ENCODE measurements around the gene IQCH.
"Not testable (repeated sequence)": the region's sequence is repeated elsewhere in the genome, so short reads cannot be mapped to it uniquely, and the experiment has no call there.

IQCH gene

DNA sequence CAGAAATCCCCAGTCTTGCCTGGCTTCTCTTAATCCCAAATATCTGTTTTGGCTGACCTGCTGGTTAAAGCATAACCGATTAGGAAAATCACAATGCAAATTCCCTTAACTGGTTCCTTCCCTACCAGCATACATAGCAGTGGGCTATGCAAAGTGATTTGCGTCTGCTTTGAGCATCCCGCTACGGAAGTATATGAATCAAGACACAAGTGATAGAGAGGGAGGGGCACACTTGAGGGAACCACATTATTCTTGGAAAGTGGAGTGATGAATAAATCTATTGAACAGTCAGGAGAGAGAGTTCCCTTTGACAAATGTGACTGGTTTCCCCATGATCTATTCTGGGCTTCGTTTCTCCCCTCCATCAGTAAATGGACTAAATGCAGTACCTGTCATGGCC, 146.8 kb downstream of the IQCH start:
- DNase-seq = no peak

DNA sequence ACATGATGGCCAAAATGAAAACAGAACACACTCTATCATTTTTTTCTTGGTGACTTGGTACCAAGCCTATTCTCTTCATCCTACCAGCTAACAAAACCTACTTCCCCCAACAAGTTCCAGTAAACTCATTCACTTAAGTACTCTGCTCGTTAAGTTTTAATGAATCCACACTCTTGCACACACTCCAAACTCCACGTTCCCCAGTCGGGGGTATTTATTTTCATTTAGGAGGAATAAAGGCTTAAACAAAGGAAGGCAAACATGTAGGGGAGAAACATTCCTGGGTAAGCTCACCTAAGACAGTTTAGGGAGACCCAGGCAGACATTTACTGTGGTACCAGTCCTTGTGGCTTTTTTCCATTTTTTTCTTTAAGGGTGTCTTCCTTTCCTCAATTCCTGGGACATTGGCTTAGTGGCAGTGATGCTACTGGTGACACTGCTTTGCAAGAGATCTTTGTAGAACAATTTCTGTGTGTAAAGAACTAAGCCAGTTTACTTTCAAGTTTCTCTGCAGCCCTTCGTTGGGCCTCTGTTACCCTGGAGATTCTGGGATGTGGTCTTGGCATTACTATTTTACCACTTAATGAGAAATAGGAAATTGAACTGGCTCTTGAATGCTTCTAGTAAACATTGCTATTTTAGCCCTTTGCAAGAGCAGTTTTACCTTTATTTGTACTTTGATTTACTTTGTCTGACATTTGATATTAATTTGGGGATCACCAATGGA, 149.0 kb downstream of the IQCH start:
- DNase-seq = no peak

DNA sequence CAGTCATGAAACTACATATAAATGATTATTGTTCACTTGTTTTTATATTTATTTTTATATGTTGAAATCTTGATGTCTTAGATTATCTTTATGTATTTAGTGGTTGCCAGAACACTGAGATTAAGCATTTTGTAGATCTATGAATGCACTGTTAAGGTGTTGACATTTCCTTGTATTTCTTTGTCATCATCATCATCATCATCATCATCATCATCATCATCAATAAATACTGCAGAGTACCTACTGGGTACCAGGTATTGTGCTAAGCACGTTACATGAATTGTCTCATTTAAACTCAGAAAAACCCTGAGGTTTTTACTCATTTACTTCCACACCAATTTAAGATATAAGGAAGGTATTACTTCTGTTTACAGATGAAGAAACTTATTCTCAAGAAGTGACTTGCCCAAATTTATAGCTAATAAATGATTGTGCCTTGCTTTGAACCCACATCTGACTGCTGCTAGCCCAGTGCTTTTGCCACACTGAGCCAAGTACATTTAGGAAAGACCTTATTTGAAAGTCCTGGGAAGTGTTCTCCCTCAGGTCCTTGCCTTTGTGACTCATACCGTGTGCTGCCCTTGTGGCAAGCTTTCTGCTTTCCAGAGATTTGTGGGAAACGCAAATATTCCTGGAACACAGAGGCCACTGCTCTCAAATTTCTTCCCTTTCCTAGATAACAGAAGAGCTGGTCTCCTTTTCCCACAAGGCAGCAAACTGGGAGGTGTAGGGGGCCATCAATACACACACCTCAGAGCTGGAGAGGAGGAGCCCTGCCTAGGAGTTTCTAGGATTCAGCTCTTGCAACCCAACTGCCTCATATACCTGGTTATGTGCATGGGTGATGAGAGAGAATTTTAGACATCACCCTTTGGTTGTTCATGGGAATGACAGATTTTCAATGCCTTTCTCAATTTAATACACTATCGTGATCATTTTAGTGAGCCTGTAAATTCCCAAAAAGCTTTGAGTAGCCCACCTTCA, 150.9 kb downstream of the IQCH start:
- DNase-seq = no peak

DNA sequence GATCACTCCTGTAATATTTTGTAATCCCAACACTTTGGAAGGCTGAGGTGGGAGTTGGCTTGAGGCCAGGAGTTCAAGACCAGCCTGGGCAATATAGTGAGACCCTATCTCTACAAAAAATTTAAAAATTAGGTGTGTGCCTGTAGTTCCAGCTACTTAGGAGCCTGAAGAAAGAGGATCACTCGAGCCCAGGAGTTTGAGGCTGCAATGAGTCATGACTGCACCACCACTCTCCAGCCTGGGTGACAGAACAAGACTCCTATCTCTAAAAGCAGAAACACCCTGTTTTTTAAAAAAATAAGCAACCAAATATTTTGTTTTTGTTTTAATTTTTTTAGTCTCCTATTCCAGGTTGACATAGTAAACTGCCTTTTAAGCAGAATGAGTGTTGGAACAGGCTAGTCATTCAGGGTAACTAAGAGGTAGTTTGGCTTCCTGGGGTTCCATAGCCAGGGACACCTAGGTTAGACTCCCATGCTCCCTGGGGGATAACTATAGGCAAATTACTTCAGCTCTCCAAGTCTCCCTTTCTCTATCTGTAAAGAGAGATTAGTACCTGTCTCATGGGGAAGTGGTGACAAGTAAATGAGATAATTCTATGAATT, 151.8 kb downstream of the IQCH start:
- no peak for DNase-seq

DNA sequence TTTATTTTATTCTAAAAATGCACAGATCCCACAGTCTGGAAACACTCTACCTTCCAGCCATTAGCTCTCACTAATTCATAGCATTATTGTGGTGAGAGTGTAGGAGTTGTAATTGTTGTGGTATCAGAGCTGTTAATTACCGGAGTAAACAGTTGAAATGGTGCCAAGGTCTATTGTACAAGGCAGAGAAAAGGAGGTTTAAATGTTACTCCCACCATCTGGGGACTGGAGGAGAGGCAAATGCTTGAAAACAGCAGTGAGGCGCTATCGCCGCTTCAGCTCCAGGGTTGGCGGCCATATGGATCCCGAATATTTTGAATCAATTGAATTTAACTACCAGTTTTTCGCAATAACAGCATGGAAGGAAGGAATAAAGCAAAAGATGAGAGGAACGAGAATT, 153.2 kb downstream of the IQCH start:
- no peak for DNase-seq

DNA sequence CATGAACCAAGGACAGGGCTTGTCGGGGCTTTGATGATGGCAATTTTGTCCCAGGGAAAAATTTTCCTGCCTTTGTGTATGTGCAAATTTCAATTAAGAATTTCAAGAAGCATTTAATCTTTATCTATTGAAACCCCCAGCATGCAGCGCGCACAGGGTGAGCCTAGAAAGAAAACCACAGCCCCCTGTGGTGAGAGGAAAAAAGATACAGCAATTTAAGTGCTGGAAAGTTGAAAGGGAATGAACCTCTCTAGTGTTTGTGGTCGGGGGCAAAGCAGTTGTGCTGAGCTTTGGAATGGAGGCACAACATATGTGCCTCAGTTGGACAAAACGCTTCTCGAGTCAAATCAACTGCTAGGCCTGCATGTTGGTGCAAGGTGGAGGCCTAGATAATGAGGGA, 154.6 kb downstream of the IQCH start:
- no peak for DNase-seq

DNA sequence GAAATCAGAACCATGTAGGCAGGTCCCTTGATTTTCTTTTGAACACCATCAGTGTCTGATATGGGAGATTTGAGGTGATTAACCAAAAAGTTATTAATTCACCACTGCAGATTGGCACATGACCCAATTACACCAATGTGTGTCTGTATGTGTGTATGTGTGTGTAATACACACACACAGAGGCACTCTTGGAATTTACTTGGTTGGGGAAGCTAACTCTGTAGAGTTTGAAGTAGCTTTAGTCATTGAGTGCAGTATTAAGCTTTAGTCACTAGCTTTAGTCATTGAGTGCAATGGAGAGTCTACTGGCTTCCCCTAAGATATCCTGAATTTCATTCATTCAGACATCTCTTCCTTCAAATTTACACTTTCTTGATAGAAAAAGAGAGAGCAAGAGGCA, 156.9 kb downstream of the IQCH start:
- DNase-seq = no peak

DNA sequence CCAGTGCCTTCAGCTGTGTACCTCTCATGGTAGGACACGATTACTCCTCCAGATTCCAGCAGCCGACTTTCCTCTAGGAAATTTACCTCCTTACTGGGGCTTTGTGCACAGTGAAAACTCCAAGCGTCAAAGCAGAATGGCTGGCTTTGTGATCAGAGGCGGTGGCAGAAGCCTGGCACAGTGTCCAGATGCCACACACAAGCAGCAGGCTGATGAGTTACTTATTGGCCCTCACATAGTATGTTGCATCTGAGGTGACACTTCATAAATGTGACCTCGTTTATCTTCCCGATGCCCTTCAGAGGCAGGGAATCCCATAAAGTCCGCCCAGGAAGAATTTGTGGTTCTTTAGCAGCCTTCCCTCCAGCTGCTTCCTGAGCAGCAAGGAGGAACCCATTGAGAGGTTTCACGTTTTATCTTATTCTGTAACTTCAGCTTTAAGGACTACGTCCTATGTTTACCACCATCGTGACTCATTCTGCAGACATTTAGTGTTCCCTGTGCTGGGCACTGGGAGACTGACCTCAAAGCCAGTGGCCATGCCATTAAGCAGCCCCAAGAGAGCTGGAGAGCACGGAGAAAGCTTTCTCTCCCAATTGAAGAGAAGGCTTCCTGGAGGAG, 159.3 kb downstream of the IQCH start:
- no peak for DNase-seq

DNA sequence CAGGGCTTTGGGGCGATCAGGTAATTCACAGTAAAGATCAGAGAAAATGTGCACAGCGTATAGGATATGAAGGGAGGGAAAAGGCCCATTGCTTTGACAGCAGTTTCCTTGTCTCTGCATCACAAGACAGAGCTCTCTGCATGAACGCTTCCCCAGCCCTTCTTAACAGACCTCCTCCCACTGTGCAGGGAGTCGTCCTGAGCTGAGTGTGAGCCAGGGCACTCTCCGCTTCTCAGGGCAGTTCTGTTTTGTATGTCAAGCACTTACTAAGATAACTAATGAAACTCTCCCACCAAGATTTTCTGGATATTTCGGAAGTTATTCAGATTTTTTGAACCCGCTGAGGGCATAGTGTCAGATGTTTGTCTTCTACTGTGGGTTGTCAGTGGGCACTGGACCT, 160.6 kb downstream of the IQCH start:
- DNase-seq = no peak

DNA sequence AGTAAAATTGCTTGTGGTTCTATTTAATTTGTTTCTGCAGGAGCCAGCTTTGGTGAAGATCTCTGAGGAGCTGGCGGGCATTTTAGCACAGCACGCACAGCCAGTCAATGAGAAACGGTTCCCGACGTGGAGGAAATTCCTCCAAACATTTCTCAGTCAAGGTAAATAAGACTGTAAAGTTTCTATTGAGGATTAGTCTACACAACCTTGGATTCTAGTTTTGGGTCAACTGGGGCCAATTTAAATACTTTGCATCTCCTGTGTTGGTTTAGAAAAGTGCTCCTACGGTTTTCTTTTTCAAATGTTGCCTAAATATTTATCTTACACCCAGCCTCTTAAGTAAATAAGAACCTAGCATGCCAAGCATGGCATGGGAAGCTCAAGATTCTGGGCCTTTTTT, 162.3 kb downstream of the IQCH start:
- no peak for DNase-seq

DNA sequence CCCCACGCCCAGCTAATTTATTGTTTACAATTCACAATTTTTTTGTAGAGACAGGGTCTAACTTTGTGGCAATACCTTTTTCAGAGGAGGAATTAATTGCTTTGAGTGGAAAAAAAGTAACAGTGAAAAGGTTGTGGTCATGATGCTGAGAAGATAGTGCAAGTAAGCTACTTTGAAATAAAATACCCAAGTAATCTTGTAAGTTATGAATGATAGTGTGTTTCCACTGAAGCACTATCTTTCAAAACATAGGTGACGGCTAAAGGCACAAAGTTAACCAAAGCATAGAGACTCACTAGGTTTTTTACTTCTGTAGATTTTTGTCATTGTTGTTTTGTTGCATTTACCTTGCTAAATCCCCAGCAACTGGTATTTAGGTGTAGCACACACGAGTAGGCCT, 165.1 kb downstream of the IQCH start:
- no peak for DNase-seq

DNA sequence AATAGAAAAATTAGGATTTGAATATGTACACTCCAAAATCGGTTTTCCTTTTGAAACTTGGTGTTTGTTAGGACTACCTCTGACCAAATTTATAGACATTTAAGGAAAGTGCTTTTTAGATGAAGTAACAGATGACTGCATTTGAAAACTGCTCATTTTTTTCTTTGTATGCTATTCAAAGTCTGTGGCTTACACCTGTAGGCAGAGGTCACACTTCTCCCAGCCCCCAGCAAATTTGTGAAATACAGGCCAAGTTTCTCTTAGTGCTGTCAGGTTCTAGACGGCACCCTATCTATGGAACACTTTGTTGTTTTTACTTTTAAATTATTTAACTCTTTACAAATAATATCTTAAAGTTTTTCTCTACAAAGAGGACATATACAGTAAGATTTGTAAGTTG, 165.6 kb downstream of the IQCH start:
- no peak for DNase-seq

DNA sequence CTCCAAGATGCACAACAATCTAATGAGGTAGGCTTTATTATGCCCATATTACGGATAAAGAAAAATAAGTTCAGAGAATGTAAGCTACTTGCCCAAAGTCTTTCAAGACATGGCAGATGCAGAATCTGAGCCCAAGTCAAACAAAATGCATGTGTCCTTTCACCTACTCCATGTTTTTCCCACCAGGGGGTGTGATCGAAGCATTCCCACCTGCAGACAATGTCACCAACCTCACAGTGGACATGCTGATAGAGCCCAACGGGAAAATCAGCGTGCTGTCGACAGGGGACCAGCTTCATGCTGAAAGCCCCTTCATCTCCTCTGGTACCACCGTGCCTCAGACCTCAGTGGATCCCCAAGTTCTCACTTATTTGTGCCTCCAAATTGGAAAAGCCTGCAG, 166.5 kb downstream of the IQCH start:
- no peak for DNase-seq

DNA sequence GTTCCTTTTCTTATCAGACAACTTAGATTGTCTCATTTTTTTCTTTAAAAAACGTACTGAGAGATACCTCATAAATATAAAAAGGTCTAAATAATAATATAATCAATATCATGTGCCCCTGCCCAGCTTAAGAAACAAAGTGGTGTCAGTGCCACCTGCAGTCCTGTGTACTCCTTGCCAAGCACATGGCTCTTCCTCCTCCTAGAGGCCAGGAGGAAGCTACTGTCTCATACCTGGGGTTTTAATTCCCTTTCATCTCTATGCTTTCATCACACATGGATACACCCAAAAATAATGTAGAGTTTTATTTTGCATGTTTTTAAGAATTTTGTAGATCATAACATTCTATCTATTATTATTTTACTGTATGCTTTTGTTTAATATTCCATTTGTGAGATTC, 167.7 kb downstream of the IQCH start:
- no peak for DNase-seq

DNA sequence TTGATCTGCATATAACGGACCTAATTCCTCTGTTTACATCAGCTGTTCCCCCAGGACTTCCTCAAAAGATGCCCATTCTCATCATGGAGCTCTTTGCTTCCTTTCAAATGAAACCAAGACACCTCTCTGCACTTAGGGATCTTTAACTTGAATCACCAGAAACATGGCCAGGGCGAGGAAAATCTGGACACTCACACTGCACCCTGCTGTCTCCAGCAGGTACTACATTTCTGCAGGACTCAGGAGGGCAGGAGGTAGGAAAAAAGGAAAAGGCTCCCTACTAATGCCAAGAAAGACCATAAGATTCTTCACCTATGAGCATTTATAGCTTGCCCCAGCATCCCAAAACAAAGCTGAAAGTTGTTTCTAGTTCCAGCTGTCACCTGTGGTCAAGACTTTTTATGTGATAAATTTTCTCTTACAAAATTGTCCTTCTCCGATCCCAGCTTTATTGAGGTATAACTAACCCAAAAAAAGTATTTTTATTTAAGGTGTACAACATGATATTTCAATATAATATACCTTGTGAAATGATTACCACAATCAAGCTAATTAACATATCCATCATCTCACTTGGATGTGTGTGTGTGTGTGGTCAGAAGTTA, 179.0 kb downstream of the IQCH start:
- peak; percentile 56 for DNase-seq

DNA sequence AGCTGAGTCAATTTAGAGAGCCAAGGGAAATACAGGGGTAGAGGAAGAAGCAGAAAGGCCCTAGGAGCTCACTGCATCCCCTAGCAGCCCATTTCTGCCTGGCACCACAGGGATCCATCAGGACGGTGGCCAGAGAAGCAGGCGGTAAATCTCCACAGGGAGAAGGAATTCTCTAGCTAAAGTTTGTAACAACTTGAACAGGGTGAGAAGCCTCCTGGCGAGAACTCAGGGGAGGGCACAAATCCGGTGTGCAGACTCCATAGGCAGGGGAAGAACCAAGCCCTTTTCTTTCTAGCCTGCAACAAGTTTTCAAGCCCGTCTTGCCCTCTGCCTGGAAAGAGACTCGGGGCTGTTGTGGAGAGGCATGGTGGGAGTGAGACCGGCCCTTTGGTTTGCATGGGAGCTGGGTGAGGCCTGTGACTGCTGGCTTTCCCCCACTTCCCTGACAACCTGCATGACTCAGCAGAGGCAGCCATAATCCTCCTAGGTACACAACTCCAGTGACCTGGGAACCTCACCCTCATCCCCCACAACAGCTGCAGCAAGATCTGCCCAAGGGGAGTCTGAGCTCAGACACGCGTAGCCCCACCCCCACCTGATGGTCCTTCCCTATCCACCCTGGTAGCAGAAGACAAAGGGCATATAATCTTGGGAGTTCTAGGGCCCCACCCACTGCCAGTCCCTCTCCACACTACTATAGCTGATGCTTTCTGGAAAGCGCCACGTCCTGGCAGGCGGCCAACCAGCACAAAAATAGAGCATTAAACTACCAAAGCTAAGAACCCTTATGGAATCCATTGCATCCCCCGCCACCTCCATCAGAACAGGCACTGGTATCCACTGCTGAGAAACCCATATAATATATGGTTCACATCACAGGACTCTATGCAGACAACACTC, 182.0 kb downstream of the IQCH start:
- not testable (repeated sequence) for DNase-seq

DNA sequence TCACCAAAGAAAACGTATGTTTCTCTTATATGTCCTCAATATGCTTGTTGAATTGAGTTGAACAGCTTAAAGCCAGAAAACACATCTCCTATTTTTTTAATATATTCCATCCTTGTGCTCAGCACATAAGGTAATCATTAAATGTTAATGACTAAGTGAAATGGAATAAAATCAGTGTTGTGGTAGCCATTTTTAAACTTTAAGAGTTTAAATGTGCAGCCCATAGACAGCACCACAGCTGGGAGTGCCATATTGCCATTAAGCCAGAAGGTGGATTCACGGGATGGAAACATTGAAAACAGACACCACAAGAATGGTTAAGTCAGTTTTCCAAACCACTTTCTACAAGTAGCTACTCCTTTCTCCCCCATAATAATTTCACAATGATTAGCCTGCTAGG, 189.5 kb downstream of the IQCH start:
- no peak for DNase-seq

DNA sequence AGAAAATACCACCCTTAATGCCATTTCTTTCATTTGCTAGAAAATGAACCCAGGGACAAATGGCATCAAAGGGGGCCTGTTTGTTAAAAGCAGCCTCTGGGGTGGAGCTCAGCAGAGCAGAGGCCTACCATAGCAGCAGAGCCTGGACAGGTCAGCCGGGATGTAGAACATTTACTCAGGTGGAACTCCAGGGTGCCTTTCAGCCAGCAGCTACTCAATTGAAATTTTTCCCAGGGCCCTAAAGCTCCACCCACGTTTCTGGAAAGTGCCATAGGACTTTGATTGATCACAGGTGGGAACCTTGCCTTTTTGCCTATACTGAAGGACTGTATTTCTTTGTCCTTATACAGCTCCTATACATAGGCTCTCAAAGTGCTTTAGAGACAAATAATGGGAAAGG, 191.9 kb downstream of the IQCH start:
- DNase-seq = no peak

DNA sequence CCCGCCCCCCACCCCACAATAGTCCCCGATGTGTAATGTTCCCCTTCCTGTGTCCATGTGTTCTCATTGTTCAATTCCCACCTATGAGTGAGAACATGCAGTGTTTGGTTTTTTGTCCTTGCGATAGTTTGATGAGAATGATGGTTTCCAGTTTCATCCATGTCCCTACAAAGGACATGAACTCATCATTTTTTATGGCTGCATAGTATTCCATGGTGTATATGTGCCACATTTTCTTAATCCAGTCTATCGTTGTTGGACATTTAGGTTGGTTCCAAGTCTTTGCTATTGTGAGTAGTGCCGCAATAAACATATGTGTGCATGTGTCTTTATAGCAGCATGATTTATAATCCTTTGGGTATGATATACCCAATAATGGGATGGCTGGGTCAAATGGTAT, 193.8 kb downstream of the IQCH start:
- DNase-seq = not testable (repeated sequence)

DNA sequence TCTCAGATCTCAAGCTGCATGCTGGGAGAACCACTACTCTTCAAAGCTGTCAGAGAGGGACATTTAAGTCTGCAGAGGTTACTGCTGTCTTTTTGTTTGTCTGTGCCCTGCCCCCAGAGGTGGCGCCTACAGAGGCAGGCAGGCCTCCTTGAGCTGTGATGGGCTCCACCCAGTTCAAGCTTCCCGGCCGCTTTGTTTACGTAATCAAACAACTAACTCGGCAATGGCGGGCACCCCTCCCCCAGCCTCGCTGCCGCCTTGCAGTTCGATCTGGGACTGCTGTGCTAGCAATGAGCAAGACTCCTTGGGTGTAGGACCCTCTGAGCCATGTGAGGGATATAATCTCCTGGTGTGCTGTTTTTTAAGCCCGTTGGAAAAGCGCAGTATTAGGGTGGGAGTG, 199.1 kb downstream of the IQCH start:
- not testable (repeated sequence) for DNase-seq

DNA sequence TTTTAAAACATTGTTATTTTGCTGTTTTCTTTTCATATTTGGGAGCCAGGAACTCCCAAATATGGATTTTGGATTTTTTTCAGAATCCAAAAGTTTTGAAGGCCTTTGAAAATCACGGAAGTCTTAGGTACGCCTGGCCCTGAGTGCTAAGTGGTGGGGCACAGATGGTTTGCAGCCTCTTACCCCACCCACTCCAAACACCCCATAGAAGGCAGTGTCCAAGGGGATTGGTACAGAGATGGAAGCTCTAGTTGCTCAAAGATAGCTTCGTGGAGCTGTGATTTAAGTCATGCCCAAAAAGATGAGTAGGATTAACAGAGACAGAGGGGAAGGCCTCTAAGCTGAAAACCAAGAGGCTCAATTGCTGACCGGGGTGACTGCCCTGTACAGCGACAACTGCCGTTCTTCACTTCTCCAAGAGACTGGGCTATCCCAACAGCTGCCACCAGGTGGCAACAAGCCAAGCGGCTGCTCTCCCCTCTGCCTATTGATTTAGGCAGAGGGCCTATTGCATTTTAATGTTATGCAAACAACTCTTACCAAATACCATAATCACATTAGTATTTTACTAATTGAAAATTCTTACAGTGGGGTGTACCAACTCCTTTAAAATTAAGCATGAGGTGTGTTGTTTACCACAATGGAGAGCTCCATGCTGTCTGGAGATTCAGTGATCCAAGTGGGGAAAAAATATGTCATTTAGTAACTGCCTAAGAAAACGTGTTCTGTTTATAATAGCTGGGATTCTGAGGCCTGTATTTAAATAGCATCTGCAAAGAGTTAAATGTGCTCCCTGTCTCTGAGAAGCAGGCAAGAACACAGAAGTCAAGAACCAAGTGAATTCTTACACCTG, 202.3 kb downstream of the IQCH start:
- DNase-seq = peak; percentile 95
